Measurements from ENCODE around the gene CTDSP2. TPM values are rescaled to one million over a fixed set of nuclear protein-coding genes. Genes with fewer than 3 reads are reported as not detected.
A peak's percentile ranks its signal among the peaks of the same experiment; 100 is the strongest.

The CTDSP2 gene
- total and polyA plus RNA-seq, 2 donors (not counting 3 experiments of a cell fraction or from before 2014, with no cell fraction given) = 142 to 146 TPM

- DNase-seq (ENCODE audit: low read depth, low spot score) (peak; percentile 64), FAIRE-seq (no peak)
- POLR2A ChIA-PET = interaction anchor here (0.6 to 1.3 kb wide), 4 partner anchors 9 to 1295 kb away, joined by 3 to 11 read pairs (median 4); partner anchors contain the start of genes TSFM and TSPAN31
- peak within 1 kb of the TSS; percentile 69 to 79 (median 76) for H3K4me3 ChIP-seq (replicated peaks in 1 of 3; ENCODE audit: insufficient read depth in 1 of 3, low read depth in 1 of 3, low read length in 3 of 3)
- no peaks in the 10 kb centered on the region for H4K20me1 ChIP-seq (replicated peaks; ENCODE audit: control insufficient read depth, extremely low read depth, insufficient read depth, low read length)
- no peaks in the 10 kb centered on the region for H3K9me1 ChIP-seq (replicated peaks; ENCODE audit: control insufficient read depth, extremely low read depth, insufficient read depth, low read length)
- H3K36me3 ChIP-seq (ENCODE audit: control insufficient read depth in 2 of 2, extremely low read depth in 1 of 2, insufficient read depth in 2 of 2, low read length in 2 of 2) = peaks cover 0 to 2% of the 10 kb centered on the region in 2 experiments
- H3K79me2 ChIP-seq (ENCODE audit: control insufficient read depth, insufficient read depth, low read length) = peaks cover 2% of the 10 kb centered on the region
- H3K4me2 ChIP-seq (ENCODE audit: insufficient read depth, low read length) = peak within 1 kb of the TSS; percentile 90
- CTCF ChIA-PET = interaction anchor here (0.7 to 1.4 kb wide), 7 partner anchors 10 to 121 kb away, joined by 3 to 17 read pairs (median 3); partner anchors contain the start of genes MARCHF9 and TSFM
- TF ChIP-seq MYC (IDR thresholded peaks at IDR 0.05; ENCODE audit: low read depth, low read length) (no peak), FOS (IDR thresholded peaks at IDR 0.05; ENCODE audit: borderline replicate concordance, insufficient read depth, low read length) (no peak), POLR2AphosphoS5 (IDR thresholded peaks at IDR 0.05; ENCODE audit: insufficient read depth, low read depth, low read length) (no peak), GATA2 (IDR thresholded peaks at IDR 0.05; ENCODE audit: insufficient read depth, insufficient read length, low read depth, low read length) (no peak), POLR2A (IDR thresholded peaks at IDR 0.05; ENCODE audit: low read depth, low read length) (no peak), JUN (IDR thresholded peaks at IDR 0.05; ENCODE audit: borderline replicate concordance, insufficient read depth, insufficient read length, low read depth) (no peak), MAX (IDR thresholded peaks at IDR 0.05; ENCODE audit: insufficient read depth, insufficient read length) (no peak), CTCF (IDR thresholded peaks at IDR 0.05; ENCODE audit: extremely low read depth in 1 of 2, insufficient read depth in 1 of 2, low read depth in 1 of 2, low read length in 2 of 2) (no peak), EZH2 (IDR thresholded peaks at IDR 0.05; ENCODE audit: borderline replicate concordance, low read depth, low read length, severe bottlenecking) (no peak)
- H3K9me3 ChIP-seq (replicated peaks; ENCODE audit: control insufficient read depth, insufficient read depth, low read length) = no peaks in the 10 kb centered on the region
- no peaks in the 10 kb centered on the region for H3K27me3 ChIP-seq (ENCODE audit: control insufficient read depth in 2 of 2, insufficient read depth in 2 of 2, low read length in 2 of 2)
- intact Hi-C loops (cut with micrococcal nuclease) = loop anchor here (1.0 kb wide), 4 partner anchors 10 to 74 kb away; partner anchors contain the start of genes CDK4, CTDSP2 and TSFM
- H3K27ac ChIP-seq (ENCODE audit: insufficient read depth, low read depth, low read length) = peak within 1 kb of the TSS; percentile 79
- dilution Hi-C loops (cut with MboI; ENCODE audit: extremely low pct_ligation_motif_present, low sequenced_read_pairs) = no loop called here
- TSS peak; percentile 24 for BruUV-seq (replicated peaks)
- peaks cover 13% of the 10 kb centered on the region for H3K4me1 ChIP-seq (ENCODE audit: control insufficient read depth, extremely low read depth, insufficient read depth, low read length)
- peak within 1 kb of the TSS; percentile 78 for H3K9ac ChIP-seq (replicated peaks; ENCODE audit: extremely low read depth, insufficient read depth, low read length)
- peak within 1 kb of the TSS; percentile 89 for H2AFZ ChIP-seq (ENCODE audit: low read depth, low read length)
Observed at GRCh38 chr12:57772429-57773322, 73.9 kb downstream of the CTDSP2 start, which contains the start of gene EEF1AKMT3. EEF1AKMT3 (plus strand) TSS chr12:57772614; CDS start chr12:57772725, 111 bp downstream.
